ENCODE data around the gene EPB41L4B. TPM values are rescaled to one million over a fixed set of nuclear protein-coding genes. Genes with fewer than 3 reads are reported as not detected.
"Not testable (repeated sequence)": the region's sequence is repeated elsewhere in the genome, so short reads cannot be mapped to it uniquely, and the experiment has no call there.

The EPB41L4B gene
- total and polyA plus RNA-seq, 4 experiments from 2014 or later: not detected

DNA sequence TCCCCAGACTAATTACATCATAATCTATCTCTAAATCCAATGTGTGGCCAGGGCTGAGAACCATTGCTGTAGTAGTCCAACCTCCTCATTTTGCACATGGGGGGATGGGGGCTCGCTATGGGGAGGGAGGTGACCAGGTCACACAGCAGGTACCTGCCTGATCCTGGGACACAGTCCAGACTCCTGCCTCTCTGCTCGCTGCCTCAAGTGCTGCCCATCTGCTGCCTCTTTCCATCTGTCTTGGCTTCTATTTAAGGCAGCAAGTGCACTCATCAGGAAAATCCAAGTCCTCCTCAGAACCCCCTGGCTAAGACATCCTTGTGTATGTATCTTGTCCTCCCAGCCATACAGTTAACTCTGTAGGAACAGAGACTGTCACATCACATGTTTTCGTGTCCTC, 96.1 kb downstream of the EPB41L4B start:
- H3K4me3 ChIP-seq (ENCODE audit: low read length in 2 of 2): no peak overlapping the region
- H3K4me1 Mint-ChIP-seq: no peaks in the 10 kb centered on the region
- peaks cover 14 to 16% of the 10 kb centered on the region in 2 donors for H3K27me3 Mint-ChIP-seq
- no peaks in the 10 kb centered on the region for H3K9me3 ChIP-seq (ENCODE audit: control insufficient read depth in 1 of 2, low read length in 2 of 2)
- no peaks in the 10 kb centered on the region for H3K36me3 ChIP-seq (ENCODE audit: insufficient read depth, low read length)
- H3K36me3 Mint-ChIP-seq: no peaks in the 10 kb centered on the region
- no peak for DNase-seq
- POLR2A ChIA-PET (ENCODE audit: partially characterized antibody): no interaction called here
- intact Hi-C loops (cut with micrococcal nuclease): no loop called here
- H3K27me3 ChIP-seq (ENCODE audit: insufficient read depth, low read length): no peaks in the 10 kb centered on the region
- no peaks in the 10 kb centered on the region for H3K4me1 ChIP-seq (ENCODE audit: insufficient read depth, low read length)
- no peaks in the 10 kb centered on the region for H3K9me3 Mint-ChIP-seq
- no peak overlapping the region for H3K4me3 Mint-ChIP-seq
- H3K27ac Mint-ChIP-seq: no peak overlapping the region
- H3K27ac ChIP-seq (ENCODE audit: low read depth, low read length): no peak overlapping the region
- CTCF ChIA-PET (ENCODE audit: partially characterized antibody): no interaction called here

DNA sequence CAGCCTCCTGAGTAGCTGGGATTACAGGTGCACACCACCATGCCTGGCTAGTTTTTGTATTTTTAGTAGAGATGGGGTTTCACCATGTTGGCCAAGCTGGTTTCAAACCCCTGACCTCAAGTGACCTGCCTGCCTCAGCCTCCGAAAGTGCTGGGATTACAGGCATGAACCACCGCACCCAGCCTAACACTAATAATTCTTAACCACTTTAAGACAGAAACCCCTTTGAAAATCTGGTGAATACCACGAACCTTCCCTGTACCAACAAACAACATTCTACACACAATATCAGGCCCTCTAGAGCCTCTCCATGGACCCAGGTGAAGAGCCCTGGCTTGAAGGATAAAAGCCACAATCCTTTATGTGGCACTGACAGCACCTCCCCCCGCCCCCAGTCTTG, 102.6 kb downstream of the EPB41L4B start:
- intact Hi-C loops (cut with micrococcal nuclease); H3K4me1 ChIP-seq (ENCODE audit: insufficient read depth, low read length); H3K9me3 ChIP-seq (ENCODE audit: control insufficient read depth in 1 of 2, low read length in 2 of 2); H3K4me1 Mint-ChIP-seq; H3K4me3 ChIP-seq (ENCODE audit: low read length in 2 of 2); H3K4me3 Mint-ChIP-seq; H3K27ac ChIP-seq (ENCODE audit: low read depth, low read length); H3K36me3 ChIP-seq (ENCODE audit: insufficient read depth, low read length); H3K36me3 Mint-ChIP-seq; H3K27me3 ChIP-seq (ENCODE audit: insufficient read depth, low read length); H3K9me3 Mint-ChIP-seq; CTCF ChIA-PET (ENCODE audit: partially characterized antibody); POLR2A ChIA-PET (ENCODE audit: partially characterized antibody); DNase-seq: not testable (repeated sequence)
- H3K27ac Mint-ChIP-seq: peak overlapping the region in 1 of 7 donors; percentile 15
- peaks cover 19 to 20% of the 10 kb centered on the region in 2 donors for H3K27me3 Mint-ChIP-seq

DNA sequence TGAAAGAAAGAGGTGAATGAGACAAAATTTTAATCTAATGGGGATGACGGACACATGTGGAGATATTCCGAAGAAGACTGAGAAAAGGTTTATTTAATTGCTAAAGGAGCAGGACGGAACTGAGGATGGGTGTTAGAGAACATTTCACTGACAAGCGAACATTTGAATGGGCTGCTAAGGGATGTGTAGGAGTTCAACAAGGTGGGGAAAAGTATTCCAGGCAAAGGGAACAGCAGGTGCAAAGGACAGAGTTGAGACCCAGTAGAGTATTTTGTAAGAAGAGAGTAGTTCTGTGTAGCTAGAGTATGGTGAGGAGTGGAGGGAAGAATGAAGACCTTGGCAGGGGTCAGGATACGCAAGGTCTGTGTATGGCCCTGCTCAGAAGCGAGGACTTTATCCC, 106.4 kb downstream of the EPB41L4B start:
- ChIA-PET CTCF (ENCODE audit: partially characterized antibody) (interaction anchor here (1.0 kb wide), 1 partner anchor 205 kb away, joined by 3 read pairs; no protein-coding TSS in a partner anchor), POLR2A (ENCODE audit: partially characterized antibody) (no interaction called here)
- DNase-seq: no peak
- Mint-ChIP-seq H3K27ac (no peak overlapping the region), H3K4me1 (no peaks in the 10 kb centered on the region), H3K27me3 (peaks cover 10 to 17% of the 10 kb centered on the region in 2 donors), H3K9me3 (no peaks in the 10 kb centered on the region), H3K36me3 (no peaks in the 10 kb centered on the region), H3K4me3 (no peak overlapping the region)
- Histone ChIP-seq H3K27me3 (ENCODE audit: insufficient read depth, low read length) (no peaks in the 10 kb centered on the region), H3K36me3 (ENCODE audit: insufficient read depth, low read length) (no peaks in the 10 kb centered on the region), H3K4me1 (ENCODE audit: insufficient read depth, low read length) (no peaks in the 10 kb centered on the region), H3K27ac (ENCODE audit: low read depth, low read length) (no peak overlapping the region), H3K9me3 (ENCODE audit: control insufficient read depth in 1 of 2, low read length in 2 of 2) (no peaks in the 10 kb centered on the region), H3K4me3 (ENCODE audit: low read length in 2 of 2) (no peak overlapping the region)
- intact Hi-C loops (cut with micrococcal nuclease): no loop called here

DNA sequence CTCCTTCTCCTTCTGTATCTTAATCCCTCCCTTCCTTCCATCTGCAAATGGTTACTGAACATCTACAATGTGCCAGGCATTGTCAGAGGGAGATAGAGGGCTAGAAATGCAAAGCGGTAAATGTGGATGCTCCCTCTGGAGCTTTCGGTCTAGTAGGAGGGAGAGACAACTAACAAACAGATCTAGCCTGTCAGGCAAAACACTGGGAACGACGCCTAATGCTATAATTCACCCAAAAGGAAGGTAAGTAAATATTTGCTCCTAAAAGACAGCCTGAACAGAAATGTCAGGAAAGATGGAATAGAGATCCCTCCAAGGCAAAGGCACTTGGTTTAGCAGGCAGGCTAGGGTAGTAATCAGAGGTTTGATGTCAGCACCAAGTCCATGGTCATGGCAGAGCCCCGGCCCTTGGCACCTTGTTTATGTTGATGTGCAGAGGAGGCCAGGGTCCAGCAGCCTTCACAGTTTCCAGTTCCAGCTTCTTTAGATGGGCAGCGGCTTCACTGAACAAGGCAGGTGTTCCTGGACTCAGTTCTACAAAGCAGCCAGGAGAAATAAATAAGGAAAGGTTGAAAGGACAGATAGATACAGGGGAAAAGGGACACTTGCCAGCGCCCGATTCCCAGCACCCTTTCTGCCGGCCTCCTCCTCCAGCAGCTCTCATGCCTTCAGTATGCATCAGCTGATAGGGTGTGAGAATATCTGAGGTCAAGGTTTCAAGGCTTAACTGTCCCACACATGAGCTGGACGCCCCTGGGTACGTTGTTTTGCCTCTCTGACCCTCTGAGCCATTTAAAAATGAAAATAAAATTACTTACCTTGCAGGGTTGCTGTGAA, 107.4 kb downstream of the EPB41L4B start:
- no peaks in the 10 kb centered on the region for H3K36me3 ChIP-seq (ENCODE audit: insufficient read depth, low read length)
- no peaks in the 10 kb centered on the region for H3K9me3 Mint-ChIP-seq
- H3K27me3 Mint-ChIP-seq: peaks cover 6 to 13% of the 10 kb centered on the region in 2 donors
- POLR2A ChIA-PET (ENCODE audit: partially characterized antibody): no interaction called here
- H3K27me3 ChIP-seq (ENCODE audit: insufficient read depth, low read length): no peaks in the 10 kb centered on the region
- no peak overlapping the region for H3K4me3 ChIP-seq (ENCODE audit: low read length in 2 of 2)
- no peak for DNase-seq
- H3K36me3 Mint-ChIP-seq: no peaks in the 10 kb centered on the region
- H3K9me3 ChIP-seq (ENCODE audit: control insufficient read depth in 1 of 2, low read length in 2 of 2): no peaks in the 10 kb centered on the region
- H3K27ac Mint-ChIP-seq: no peak overlapping the region
- intact Hi-C loops (cut with micrococcal nuclease): no loop called here
- no peak overlapping the region for H3K4me3 Mint-ChIP-seq
- no peaks in the 10 kb centered on the region for H3K4me1 Mint-ChIP-seq
- no peak overlapping the region for H3K27ac ChIP-seq (ENCODE audit: low read depth, low read length)
- no peaks in the 10 kb centered on the region for H3K4me1 ChIP-seq (ENCODE audit: insufficient read depth, low read length)
- CTCF ChIA-PET (ENCODE audit: partially characterized antibody): no interaction called here

DNA sequence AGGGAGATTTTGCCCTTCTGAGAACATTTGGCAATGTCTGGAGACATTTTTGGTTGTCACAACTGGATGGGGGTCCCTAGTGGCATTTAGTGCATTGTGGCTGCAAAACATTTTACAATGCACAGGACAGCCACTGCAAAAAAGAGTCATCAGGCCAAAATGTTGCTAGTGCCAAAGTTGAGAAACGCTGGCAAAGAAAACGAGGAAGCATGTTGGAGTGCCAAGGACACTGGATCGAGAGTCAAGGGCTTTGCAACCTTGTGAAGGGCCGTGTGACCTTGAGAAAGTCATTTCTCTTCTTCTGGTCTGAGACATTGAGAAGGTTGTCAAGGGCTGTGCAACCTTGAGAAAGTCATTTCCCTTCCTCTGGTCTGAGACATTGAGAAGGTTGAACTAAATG, 108.1 kb downstream of the EPB41L4B start:
- H3K9me3 ChIP-seq (ENCODE audit: control insufficient read depth in 1 of 2, low read length in 2 of 2): no peaks in the 10 kb centered on the region
- Mint-ChIP-seq H3K4me3 (no peak overlapping the region), H3K9me3 (no peaks in the 10 kb centered on the region), H3K4me1 (no peaks in the 10 kb centered on the region), H3K36me3 (no peaks in the 10 kb centered on the region), H3K27me3 (peaks cover 3 to 13% of the 10 kb centered on the region in 2 donors), H3K27ac (no peak overlapping the region)
- H3K27me3 ChIP-seq (ENCODE audit: insufficient read depth, low read length): no peaks in the 10 kb centered on the region
- CTCF ChIA-PET (ENCODE audit: partially characterized antibody): no interaction called here
- POLR2A ChIA-PET (ENCODE audit: partially characterized antibody): no interaction called here
- no peak overlapping the region for H3K27ac ChIP-seq (ENCODE audit: low read depth, low read length)
- intact Hi-C loops (cut with micrococcal nuclease): no loop called here
- no peak for DNase-seq
- H3K36me3 ChIP-seq (ENCODE audit: insufficient read depth, low read length): no peaks in the 10 kb centered on the region
- H3K4me1 ChIP-seq (ENCODE audit: insufficient read depth, low read length): no peaks in the 10 kb centered on the region
- H3K4me3 ChIP-seq (ENCODE audit: low read length in 2 of 2): no peak overlapping the region

DNA sequence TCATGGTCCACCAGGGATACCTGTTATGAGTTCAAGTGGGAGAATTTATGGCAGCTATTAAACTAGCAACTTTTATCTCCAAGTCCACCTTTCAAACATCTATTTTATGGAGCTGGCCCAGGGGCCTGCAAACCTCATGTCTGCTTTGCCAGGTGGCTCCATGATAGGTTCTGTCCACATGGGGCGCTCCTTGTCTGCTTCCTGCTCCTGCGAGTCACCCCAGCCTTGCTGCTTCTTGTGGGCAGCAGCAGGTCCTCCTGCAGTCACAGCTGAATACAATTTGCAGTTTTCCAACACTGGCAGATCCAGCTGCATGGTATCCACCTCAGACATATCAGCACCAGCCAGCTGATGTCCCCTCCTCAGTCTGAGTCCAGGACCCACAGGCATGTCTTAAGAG, 114.2 kb downstream of the EPB41L4B start:
- Histone ChIP-seq H3K27ac (ENCODE audit: low read depth, low read length) (no peak overlapping the region), H3K9me3 (ENCODE audit: control insufficient read depth in 1 of 2, low read length in 2 of 2) (no peaks in the 10 kb centered on the region), H3K36me3 (ENCODE audit: insufficient read depth, low read length) (no peaks in the 10 kb centered on the region), H3K4me3 (ENCODE audit: low read length in 2 of 2) (no peak overlapping the region), H3K27me3 (ENCODE audit: insufficient read depth, low read length) (no peaks in the 10 kb centered on the region), H3K4me1 (ENCODE audit: insufficient read depth, low read length) (no peaks in the 10 kb centered on the region)
- intact Hi-C loops (cut with micrococcal nuclease): no loop called here
- no peak overlapping the region for H3K4me3 Mint-ChIP-seq
- H3K27ac Mint-ChIP-seq: no peak overlapping the region
- ChIA-PET POLR2A (ENCODE audit: partially characterized antibody) (no interaction called here), CTCF (ENCODE audit: partially characterized antibody) (no interaction called here)
- DNase-seq: no peak
- H3K27me3 Mint-ChIP-seq: peaks cover 2 to 7% of the 10 kb centered on the region in 2 donors
- peaks cover 0 to 2% (median 0%) of the 10 kb centered on the region in 8 donors for H3K9me3 Mint-ChIP-seq
- H3K4me1 Mint-ChIP-seq: no peaks in the 10 kb centered on the region
- no peaks in the 10 kb centered on the region for H3K36me3 Mint-ChIP-seq

DNA sequence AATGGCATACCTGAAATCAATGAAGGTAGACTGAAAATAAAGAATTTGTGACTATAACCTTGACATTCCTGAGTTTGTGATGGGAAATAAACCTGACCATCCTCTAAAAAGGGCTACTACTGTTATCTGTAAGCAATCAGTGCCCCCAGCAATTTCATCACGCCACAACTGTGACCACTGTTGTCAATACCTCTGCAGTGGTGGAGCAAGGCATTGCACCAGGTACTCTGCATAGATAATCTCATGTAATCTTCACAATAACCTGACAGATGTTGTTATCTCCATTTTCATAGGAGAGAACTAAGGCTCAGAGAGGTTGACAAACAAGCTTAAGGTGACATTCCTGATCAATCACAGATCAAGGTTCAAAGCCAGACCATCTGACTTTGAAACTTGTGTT, 115.3 kb downstream of the EPB41L4B start:
- H3K36me3 Mint-ChIP-seq: no peaks in the 10 kb centered on the region
- H3K27me3 ChIP-seq (ENCODE audit: insufficient read depth, low read length): no peaks in the 10 kb centered on the region
- intact Hi-C loops (cut with micrococcal nuclease): no loop called here
- H3K27me3 Mint-ChIP-seq: peaks cover 2 to 7% of the 10 kb centered on the region in 2 donors
- H3K4me1 Mint-ChIP-seq: no peaks in the 10 kb centered on the region
- no peaks in the 10 kb centered on the region for H3K9me3 ChIP-seq (ENCODE audit: control insufficient read depth in 1 of 2, low read length in 2 of 2)
- peaks cover 0 to 2% (median 0%) of the 10 kb centered on the region in 8 donors for H3K9me3 Mint-ChIP-seq
- H3K27ac Mint-ChIP-seq: peak overlapping the region in 1 of 7 donors; percentile 44
- ChIA-PET POLR2A (ENCODE audit: partially characterized antibody) (no interaction called here), CTCF (ENCODE audit: partially characterized antibody) (interaction anchor here (0.6 to 1.3 kb wide), 3 partner anchors 16 to 82 kb away, joined by 3 to 4 read pairs (median 3); no protein-coding TSS in a partner anchor)
- H3K4me3 Mint-ChIP-seq: no peak overlapping the region
- DNase-seq: no peak
- H3K36me3 ChIP-seq (ENCODE audit: insufficient read depth, low read length): no peaks in the 10 kb centered on the region
- H3K4me1 ChIP-seq (ENCODE audit: insufficient read depth, low read length): no peaks in the 10 kb centered on the region
- no peak overlapping the region for H3K4me3 ChIP-seq (ENCODE audit: low read length in 2 of 2)
- H3K27ac ChIP-seq (ENCODE audit: low read depth, low read length): no peak overlapping the region

Data from CD4-positive, alpha-beta memory T cell (primary cell).